WTC11 (cell line): ENCODE data around the gene C9orf72. TPM values are rescaled to one million over a fixed set of nuclear protein-coding genes. Genes with fewer than 3 reads are reported as not detected.

Experiments used
- ATAC-seq: fragments of 200-7000 bp; cut with Tn5 transposase; 2 replicates; pipeline ENCODE4 v1.10.0; 2021; ENCODE audit warnings: mild to moderate bottlenecking, moderate library complexity
- CTCF ChIA-PET: fragments of 300-600 bp; sonication (Branson Sonifier 250); formaldehyde crosslinking; loops from one replicate; lab custom pipeline; 2021; ENCODE audit warnings: antibody characterized with exemption; lab: Charles Lee
- POLR2A ChIA-PET: fragments of 350-600 bp; sonication (Branson Sonifier 250); formaldehyde crosslinking; loops from one replicate; lab custom pipeline; 2021; ENCODE audit warnings: antibody characterized with exemption; lab: Charles Lee
- DNase-seq: peaks from one replicate; pipeline ENCODE4 v3.0.0; 2021; ENCODE audit warnings: low spot score
- H3K27ac Mint-ChIP-seq: 2 replicates; pipeline ENCODE4 v1.8.0; 2021; ENCODE audit warnings: mixed read lengths
- H3K27me3 Mint-ChIP-seq: 2 replicates; pipeline ENCODE4 v1.8.0; 2021; ENCODE audit warnings: low read depth, mild to moderate bottlenecking, moderate library complexity, mixed read lengths
- H3K36me3 Mint-ChIP-seq: 2 replicates; pipeline ENCODE4 v1.8.0; 2021; ENCODE audit warnings: mixed read lengths
- H3K4me1 Mint-ChIP-seq: 2 replicates; pipeline ENCODE4 v1.8.0; 2022; ENCODE audit warnings: mixed read lengths
- H3K4me3 Mint-ChIP-seq: 2 replicates; pipeline ENCODE4 v1.8.0; 2021; ENCODE audit warnings: mild to moderate bottlenecking, moderate library complexity, mixed read lengths
- H3K9me3 Mint-ChIP-seq: 2 replicates; pipeline ENCODE4 v1.8.0; 2021; ENCODE audit warnings: mixed read lengths
- MXD4 ChIP-seq: fragments of 250-450 bp; sonication (Bioruptor Pico); IDR thresholded peaks from 2 replicates; pipeline ENCODE4 v1.8.0; 2021; ENCODE audit warnings: mild to moderate bottlenecking, moderate library complexity, borderline replicate concordance
- NFYB ChIP-seq: sonication (generic); formaldehyde crosslinking; conservative IDR thresholded peaks from 2 replicates; pipeline ENCODE4 v1.8.0; 2022; ENCODE audit warnings: low read depth, missing genetic modification reagents
- NR1H2 ChIP-seq: sonication (generic); formaldehyde crosslinking; IDR thresholded peaks from 2 replicates; pipeline ENCODE4 v1.9.0; 2021; ENCODE audit warnings: mild to moderate bottlenecking, moderate library complexity, missing genetic modification reagents
- NR3C1 ChIP-seq: sonication (generic); formaldehyde crosslinking; conservative IDR thresholded peaks from 2 replicates; pipeline ENCODE4 v1.8.1; 2023; ENCODE audit warnings: low read depth, mild to moderate bottlenecking, missing genetic modification reagents
- PRRX2 ChIP-seq: fragments of 250-450 bp; sonication (Bioruptor Pico); IDR thresholded peaks from 2 replicates; pipeline ENCODE4 v1.8.0; 2021; ENCODE audit warnings: mild to moderate bottlenecking
- SMAD3 ChIP-seq: sonication (generic); formaldehyde crosslinking; IDR thresholded peaks from 2 replicates; pipeline ENCODE4 v1.8.0; 2022; ENCODE audit warnings: missing genetic modification reagents, mild to moderate bottlenecking, borderline replicate concordance
- SOX15 ChIP-seq: fragments of 250-450 bp; sonication (Bioruptor Pico); IDR thresholded peaks from 2 replicates; pipeline ENCODE4 v1.9.0; 2021; ENCODE audit warnings: mild to moderate bottlenecking
- ZNF121 ChIP-seq: sonication (generic); formaldehyde crosslinking; IDR thresholded peaks from 2 replicates; pipeline ENCODE4 v1.8.0; 2023; ENCODE audit warnings: missing genetic modification reagents
- ZNF219 ChIP-seq: sonication (generic); formaldehyde crosslinking; IDR thresholded peaks from 2 replicates; pipeline ENCODE4 v1.8.0; 2023; ENCODE audit warnings: missing genetic modification reagents, mild to moderate bottlenecking, borderline replicate concordance
- ZNF263 ChIP-seq: sonication (generic); formaldehyde crosslinking; IDR thresholded peaks from 2 replicates; pipeline ENCODE4 v1.8.1; 2022; ENCODE audit warnings: low read depth, mild to moderate bottlenecking, moderate library complexity, missing genetic modification reagents
- total RNA-seq: library from RNA; stranded (reverse); gene quantifications from 3 replicates; pipeline ENCODE4 v1.2.3, GENCODE V29; 2021
- TF ChIP-seq, protein P1 (sequence below): fragments of 250-450 bp; sonication (Bioruptor Pico); IDR thresholded peaks from 2 replicates; pipeline ENCODE4 v1.9.0; 2021; ENCODE audit warnings: mild to moderate bottlenecking
- TF ChIP-seq, protein P2 (sequence below): sonication (generic); formaldehyde crosslinking; IDR thresholded peaks from 2 replicates; pipeline ENCODE4 v1.8.1; 2023; ENCODE audit warnings: mild to moderate bottlenecking, moderate library complexity, missing genetic modification reagents
- TF ChIP-seq, protein P3 (sequence below): sonication (generic); formaldehyde crosslinking; IDR thresholded peaks from 2 replicates; pipeline ENCODE4 v1.8.1; 2023; ENCODE audit warnings: mild to moderate bottlenecking, missing genetic modification reagents
- TF ChIP-seq, protein P4 (sequence below): fragments of 250-450 bp; sonication (Bioruptor Pico); IDR thresholded peaks from 2 replicates; pipeline ENCODE4 v1.8.0; 2021; ENCODE audit warnings: mild to moderate bottlenecking
- TF ChIP-seq, protein P5 (sequence below): sonication (generic); formaldehyde crosslinking; IDR thresholded peaks from 2 replicates; pipeline ENCODE4 v1.8.1; 2022; ENCODE audit warnings: low read depth, mild to moderate bottlenecking, moderate library complexity, missing genetic modification reagents, borderline replicate concordance
- TF ChIP-seq, protein P6 (sequence below): fragments of 250-450 bp; sonication (Bioruptor Pico); IDR thresholded peaks from 2 replicates; pipeline ENCODE4 v1.9.0; 2021; ENCODE audit warnings: mild to moderate bottlenecking, borderline replicate concordance
- TF ChIP-seq, protein P7 (sequence below): sonication (generic); formaldehyde crosslinking; conservative IDR thresholded peaks from 2 replicates; pipeline ENCODE4 v1.8.1; 2022; ENCODE audit warnings: mild to moderate bottlenecking, missing genetic modification reagents
- TF ChIP-seq, protein P8 (sequence below): sonication (generic); formaldehyde crosslinking; IDR thresholded peaks from 2 replicates; pipeline ENCODE4 v1.8.0; 2022; ENCODE audit warnings: mild to moderate bottlenecking, missing genetic modification reagents
- TF ChIP-seq, protein P9 (sequence below): fragments of 250-450 bp; sonication (Bioruptor Pico); IDR thresholded peaks from 2 replicates; pipeline ENCODE4 v2.1.2; 2022; ENCODE audit warnings: mild to moderate bottlenecking, moderate library complexity
- TF ChIP-seq, protein P10 (sequence below): sonication (generic); formaldehyde crosslinking; IDR thresholded peaks from 2 replicates; pipeline ENCODE4 v1.8.0; 2022; ENCODE audit warnings: mild to moderate bottlenecking, missing genetic modification reagents
- TF ChIP-seq, protein P11 (sequence below): fragments of 250-450 bp; sonication (Bioruptor Pico); IDR thresholded peaks from 2 replicates; pipeline ENCODE4 v1.9.0; 2021; ENCODE audit warnings: moderate library complexity, mild to moderate bottlenecking, inconsistent platforms, borderline replicate concordance

The C9orf72 gene
- total RNA-seq, 1 experiment from 2014 or later: 21.5 TPM

DNA sequence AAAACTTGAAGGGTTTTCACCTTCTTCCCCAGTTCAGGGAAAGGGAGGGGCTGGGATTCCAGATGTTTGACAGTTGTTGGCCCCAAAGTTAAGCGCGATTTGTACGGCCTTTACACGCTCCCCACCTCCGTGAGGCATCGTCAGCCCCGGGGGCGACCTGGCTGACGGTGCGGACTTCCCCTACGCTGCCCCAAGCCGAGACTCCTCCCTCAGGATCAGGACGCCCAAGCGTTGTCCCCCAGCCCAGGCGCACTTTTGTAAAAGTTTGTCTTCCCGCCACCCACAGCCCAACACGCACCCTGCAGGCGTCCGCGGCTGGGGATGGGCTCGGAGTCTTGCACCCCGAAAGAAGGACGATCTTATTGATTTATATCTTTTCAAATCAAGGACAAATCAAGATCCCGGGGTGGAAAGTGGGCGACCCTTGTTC lies 44.4 kb downstream of the C9orf72 start:
- Mint-ChIP-seq H3K27ac (peak overlapping the region; percentile 73), H3K36me3 (peaks cover 5% of the 10 kb centered on the region; the same call in 1 of the 2 replicates), H3K9me3 (no peaks in the 10 kb centered on the region), H3K27me3 (peaks cover 3% of the 10 kb centered on the region; the same call in 1 of the 2 replicates), H3K4me3 (peak overlapping the region; percentile 94), H3K4me1 (peaks cover 57% of the 10 kb centered on the region)
- CTCF ChIA-PET: interaction anchor here (0.8 to 2.6 kb wide), 11 partner anchors 10 to 201 kb away, joined by 3 to 35 read pairs (median 5); no protein-coding TSS in a partner anchor
- ATAC-seq: peak; percentile 54
- POLR2A ChIA-PET: no interaction called here
- peak; percentile 61 for DNase-seq
- TF ChIP-seq, protein P1, sequence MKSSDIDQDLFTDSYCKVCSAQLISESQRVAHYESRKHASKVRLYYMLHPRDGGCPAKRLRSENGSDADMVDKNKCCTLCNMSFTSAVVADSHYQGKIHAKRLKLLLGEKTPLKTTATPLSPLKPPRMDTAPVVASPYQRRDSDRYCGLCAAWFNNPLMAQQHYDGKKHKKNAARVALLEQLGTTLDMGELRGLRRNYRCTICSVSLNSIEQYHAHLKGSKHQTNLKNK (CRISPR knock-in tag): no peak
- TF ChIP-seq ZNF263 (CRISPR knock-in tag) (peak; percentile 14; the same call in 1 of the 2 replicates), NR1H2 (CRISPR knock-in tag) (no peak), SOX15 (CRISPR knock-in tag) (no peak), ZNF219 (no peak), PRRX2 (CRISPR knock-in tag) (no peak), SMAD3 (no peak), MXD4 (CRISPR knock-in tag) (no peak), NFYB (no peak), NR3C1 (CRISPR knock-in tag) (no peak), ZNF121 (no peak)
- TF ChIP-seq, protein P2, sequence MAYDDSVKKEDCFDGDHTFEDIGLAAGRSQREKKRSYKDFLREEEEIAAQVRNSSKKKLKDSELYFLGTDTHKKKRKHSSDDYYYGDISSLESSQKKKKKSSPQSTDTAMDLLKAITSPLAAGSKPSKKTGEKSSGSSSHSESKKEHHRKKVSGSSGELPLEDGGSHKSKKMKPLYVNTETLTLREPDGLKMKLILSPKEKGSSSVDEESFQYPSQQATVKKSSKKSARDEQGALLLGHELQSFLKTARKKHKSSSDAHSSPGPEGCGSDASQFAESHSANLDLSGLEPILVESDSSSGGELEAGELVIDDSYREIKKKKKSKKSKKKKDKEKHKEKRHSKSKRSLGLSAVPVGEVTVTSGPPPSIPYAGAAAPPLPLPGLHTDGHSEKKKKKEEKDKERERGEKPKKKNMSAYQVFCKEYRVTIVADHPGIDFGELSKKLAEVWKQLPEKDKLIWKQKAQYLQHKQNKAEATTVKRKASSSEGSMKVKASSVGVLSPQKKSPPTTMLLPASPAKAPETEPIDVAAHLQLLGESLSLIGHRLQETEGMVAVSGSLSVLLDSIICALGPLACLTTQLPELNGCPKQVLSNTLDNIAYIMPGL (CRISPR knock-in tag): no peak
- TF ChIP-seq, protein P3, sequence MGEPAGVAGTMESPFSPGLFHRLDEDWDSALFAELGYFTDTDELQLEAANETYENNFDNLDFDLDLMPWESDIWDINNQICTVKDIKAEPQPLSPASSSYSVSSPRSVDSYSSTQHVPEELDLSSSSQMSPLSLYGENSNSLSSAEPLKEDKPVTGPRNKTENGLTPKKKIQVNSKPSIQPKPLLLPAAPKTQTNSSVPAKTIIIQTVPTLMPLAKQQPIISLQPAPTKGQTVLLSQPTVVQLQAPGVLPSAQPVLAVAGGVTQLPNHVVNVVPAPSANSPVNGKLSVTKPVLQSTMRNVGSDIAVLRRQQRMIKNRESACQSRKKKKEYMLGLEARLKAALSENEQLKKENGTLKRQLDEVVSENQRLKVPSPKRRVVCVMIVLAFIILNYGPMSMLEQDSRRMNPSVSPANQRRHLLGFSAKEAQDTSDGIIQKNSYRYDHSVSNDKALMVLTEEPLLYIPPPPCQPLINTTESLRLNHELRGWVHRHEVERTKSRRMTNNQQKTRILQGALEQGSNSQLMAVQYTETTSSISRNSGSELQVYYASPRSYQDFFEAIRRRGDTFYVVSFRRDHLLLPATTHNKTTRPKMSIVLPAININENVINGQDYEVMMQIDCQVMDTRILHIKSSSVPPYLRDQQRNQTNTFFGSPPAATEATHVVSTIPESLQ (CRISPR knock-in tag): no peak
- TF ChIP-seq, protein P4, sequence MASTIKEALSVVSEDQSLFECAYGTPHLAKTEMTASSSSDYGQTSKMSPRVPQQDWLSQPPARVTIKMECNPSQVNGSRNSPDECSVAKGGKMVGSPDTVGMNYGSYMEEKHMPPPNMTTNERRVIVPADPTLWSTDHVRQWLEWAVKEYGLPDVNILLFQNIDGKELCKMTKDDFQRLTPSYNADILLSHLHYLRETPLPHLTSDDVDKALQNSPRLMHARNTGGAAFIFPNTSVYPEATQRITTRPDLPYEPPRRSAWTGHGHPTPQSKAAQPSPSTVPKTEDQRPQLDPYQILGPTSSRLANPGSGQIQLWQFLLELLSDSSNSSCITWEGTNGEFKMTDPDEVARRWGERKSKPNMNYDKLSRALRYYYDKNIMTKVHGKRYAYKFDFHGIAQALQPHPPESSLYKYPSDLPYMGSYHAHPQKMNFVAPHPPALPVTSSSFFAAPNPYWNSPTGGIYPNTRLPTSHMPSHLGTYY (CRISPR knock-in tag): no peak
- TF ChIP-seq, protein P5, sequence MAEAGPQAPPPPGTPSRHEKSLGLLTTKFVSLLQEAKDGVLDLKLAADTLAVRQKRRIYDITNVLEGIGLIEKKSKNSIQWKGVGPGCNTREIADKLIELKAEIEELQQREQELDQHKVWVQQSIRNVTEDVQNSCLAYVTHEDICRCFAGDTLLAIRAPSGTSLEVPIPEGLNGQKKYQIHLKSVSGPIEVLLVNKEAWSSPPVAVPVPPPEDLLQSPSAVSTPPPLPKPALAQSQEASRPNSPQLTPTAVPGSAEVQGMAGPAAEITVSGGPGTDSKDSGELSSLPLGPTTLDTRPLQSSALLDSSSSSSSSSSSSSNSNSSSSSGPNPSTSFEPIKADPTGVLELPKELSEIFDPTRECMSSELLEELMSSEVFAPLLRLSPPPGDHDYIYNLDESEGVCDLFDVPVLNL: 0 out of 2 replicates have a peak, but pooled peaks have one; percentile 2
- TF ChIP-seq, protein P6, sequence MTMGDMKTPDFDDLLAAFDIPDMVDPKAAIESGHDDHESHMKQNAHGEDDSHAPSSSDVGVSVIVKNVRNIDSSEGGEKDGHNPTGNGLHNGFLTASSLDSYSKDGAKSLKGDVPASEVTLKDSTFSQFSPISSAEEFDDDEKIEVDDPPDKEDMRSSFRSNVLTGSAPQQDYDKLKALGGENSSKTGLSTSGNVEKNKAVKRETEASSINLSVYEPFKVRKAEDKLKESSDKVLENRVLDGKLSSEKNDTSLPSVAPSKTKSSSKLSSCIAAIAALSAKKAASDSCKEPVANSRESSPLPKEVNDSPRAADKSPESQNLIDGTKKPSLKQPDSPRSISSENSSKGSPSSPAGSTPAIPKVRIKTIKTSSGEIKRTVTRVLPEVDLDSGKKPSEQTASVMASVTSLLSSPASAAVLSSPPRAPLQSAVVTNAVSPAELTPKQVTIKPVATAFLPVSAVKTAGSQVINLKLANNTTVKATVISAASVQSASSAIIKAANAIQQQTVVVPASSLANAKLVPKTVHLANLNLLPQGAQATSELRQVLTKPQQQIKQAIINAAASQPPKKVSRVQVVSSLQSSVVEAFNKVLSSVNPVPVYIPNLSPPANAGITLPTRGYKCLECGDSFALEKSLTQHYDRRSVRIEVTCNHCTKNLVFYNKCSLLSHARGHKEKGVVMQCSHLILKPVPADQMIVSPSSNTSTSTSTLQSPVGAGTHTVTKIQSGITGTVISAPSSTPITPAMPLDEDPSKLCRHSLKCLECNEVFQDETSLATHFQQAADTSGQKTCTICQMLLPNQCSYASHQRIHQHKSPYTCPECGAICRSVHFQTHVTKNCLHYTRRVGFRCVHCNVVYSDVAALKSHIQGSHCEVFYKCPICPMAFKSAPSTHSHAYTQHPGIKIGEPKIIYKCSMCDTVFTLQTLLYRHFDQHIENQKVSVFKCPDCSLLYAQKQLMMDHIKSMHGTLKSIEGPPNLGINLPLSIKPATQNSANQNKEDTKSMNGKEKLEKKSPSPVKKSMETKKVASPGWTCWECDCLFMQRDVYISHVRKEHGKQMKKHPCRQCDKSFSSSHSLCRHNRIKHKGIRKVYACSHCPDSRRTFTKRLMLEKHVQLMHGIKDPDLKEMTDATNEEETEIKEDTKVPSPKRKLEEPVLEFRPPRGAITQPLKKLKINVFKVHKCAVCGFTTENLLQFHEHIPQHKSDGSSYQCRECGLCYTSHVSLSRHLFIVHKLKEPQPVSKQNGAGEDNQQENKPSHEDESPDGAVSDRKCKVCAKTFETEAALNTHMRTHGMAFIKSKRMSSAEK (CRISPR knock-in tag): no peak
- TF ChIP-seq, protein P7, sequence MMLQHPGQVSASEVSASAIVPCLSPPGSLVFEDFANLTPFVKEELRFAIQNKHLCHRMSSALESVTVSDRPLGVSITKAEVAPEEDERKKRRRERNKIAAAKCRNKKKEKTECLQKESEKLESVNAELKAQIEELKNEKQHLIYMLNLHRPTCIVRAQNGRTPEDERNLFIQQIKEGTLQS: no peak
- TF ChIP-seq, protein P8, sequence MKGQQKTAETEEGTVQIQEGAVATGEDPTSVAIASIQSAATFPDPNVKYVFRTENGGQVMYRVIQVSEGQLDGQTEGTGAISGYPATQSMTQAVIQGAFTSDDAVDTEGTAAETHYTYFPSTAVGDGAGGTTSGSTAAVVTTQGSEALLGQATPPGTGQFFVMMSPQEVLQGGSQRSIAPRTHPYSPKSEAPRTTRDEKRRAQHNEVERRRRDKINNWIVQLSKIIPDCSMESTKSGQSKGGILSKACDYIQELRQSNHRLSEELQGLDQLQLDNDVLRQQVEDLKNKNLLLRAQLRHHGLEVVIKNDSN (CRISPR knock-in tag): 0 out of 2 replicates have a peak, but pooled peaks have one; percentile 10
- TF ChIP-seq, protein P9, sequence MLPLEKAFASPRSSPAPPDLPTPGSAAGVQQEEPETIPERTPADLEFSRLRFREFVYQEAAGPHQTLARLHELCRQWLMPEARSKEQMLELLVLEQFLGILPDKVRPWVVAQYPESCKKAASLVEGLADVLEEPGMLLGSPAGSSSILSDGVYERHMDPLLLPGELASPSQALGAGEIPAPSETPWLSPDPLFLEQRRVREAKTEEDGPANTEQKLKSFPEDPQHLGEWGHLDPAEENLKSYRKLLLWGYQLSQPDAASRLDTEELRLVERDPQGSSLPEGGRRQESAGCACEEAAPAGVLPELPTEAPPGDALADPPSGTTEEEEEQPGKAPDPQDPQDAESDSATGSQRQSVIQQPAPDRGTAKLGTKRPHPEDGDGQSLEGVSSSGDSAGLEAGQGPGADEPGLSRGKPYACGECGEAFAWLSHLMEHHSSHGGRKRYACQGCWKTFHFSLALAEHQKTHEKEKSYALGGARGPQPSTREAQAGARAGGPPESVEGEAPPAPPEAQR: no peak
- TF ChIP-seq, protein P10, sequence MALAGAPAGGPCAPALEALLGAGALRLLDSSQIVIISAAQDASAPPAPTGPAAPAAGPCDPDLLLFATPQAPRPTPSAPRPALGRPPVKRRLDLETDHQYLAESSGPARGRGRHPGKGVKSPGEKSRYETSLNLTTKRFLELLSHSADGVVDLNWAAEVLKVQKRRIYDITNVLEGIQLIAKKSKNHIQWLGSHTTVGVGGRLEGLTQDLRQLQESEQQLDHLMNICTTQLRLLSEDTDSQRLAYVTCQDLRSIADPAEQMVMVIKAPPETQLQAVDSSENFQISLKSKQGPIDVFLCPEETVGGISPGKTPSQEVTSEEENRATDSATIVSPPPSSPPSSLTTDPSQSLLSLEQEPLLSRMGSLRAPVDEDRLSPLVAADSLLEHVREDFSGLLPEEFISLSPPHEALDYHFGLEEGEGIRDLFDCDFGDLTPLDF: no peak
- TF ChIP-seq, protein P11, sequence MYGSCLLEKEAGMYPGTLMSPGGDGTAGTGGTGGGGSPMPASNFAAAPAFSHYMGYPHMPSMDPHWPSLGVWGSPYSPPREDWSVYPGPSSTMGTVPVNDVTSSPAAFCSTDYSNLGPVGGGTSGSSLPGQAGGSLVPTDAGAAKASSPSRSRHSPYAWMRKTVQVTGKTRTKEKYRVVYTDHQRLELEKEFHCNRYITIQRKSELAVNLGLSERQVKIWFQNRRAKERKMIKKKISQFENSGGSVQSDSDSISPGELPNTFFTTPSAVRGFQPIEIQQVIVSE (CRISPR knock-in tag): no peak
